ENCODE measurements around the gene SDK1. TPM values are rescaled to one million over a fixed set of nuclear protein-coding genes. Genes with fewer than 3 reads are reported as not detected.
"Not testable (repeated sequence)": the region's sequence is repeated elsewhere in the genome, so short reads cannot be mapped to it uniquely, and the experiment has no call there.

Gene SDK1
- total RNA-seq, 2 experiments from 2014 or later, result 0.20 to 0.25 TPM

- H3K27me3 Mint-ChIP-seq, result no peaks in the 10 kb centered on the region
- POLR2A ChIA-PET, result no interaction called here
These were observed 911.3 kb downstream of the SDK1 start for GRCh38 chr7:4212376-4212775.

GRCh38 chr7:4214291-4215155 is 913.5 kb downstream of the SDK1 start:
- POLR2A ChIA-PET, result no interaction called here
- H3K4me3 Mint-ChIP-seq, result no peak overlapping the region
- H3K4me1 Mint-ChIP-seq, result no peaks in the 10 kb centered on the region
- no peak for ATAC-seq (ENCODE audit: low read depth)
- no peak for DNase-seq
- H3K27me3 Mint-ChIP-seq, result no peaks in the 10 kb centered on the region
- H3K36me3 Mint-ChIP-seq, result no peaks in the 10 kb centered on the region
- H3K27ac Mint-ChIP-seq, result no peak overlapping the region
- no peaks in the 10 kb centered on the region for H3K9me3 Mint-ChIP-seq

More at GRCh38 chr7:4212376-4212775, 911.3 kb downstream of the SDK1 start:
- Mint-ChIP-seq H3K36me3 (no peaks in the 10 kb centered on the region), H3K27ac (no peak overlapping the region), H3K4me1 (no peaks in the 10 kb centered on the region), H3K9me3 (no peaks in the 10 kb centered on the region), H3K4me3 (no peak overlapping the region)
- ATAC-seq (ENCODE audit: low read depth) (no peak), DNase-seq (no peak)

- Mint-ChIP-seq H3K4me3 (no peak overlapping the region), H3K27ac (no peak overlapping the region), H3K27me3 (no peaks in the 10 kb centered on the region), H3K36me3 (no peaks in the 10 kb centered on the region), H3K4me1 (no peaks in the 10 kb centered on the region), H3K9me3 (no peaks in the 10 kb centered on the region)
- no peak for DNase-seq
- ATAC-seq (ENCODE audit: low read depth), result no peak
- POLR2A ChIA-PET, result no interaction called here
These were observed 914.2 kb downstream of the SDK1 start for GRCh38 chr7:4215176-4215720.

- Mint-ChIP-seq H3K4me1 (no peaks in the 10 kb centered on the region), H3K36me3 (no peaks in the 10 kb centered on the region), H3K27me3 (no peaks in the 10 kb centered on the region), H3K4me3 (no peak overlapping the region), H3K27ac (no peak overlapping the region), H3K9me3 (no peaks in the 10 kb centered on the region)
- DNase-seq (no peak), ATAC-seq (ENCODE audit: low read depth) (no peak)
- POLR2A ChIA-PET, result no interaction called here
These were observed 915.0 kb downstream of the SDK1 start for GRCh38 chr7:4216016-4216415.

- H3K27ac Mint-ChIP-seq; H3K4me1 Mint-ChIP-seq; POLR2A ChIA-PET; H3K4me3 Mint-ChIP-seq; H3K27me3 Mint-ChIP-seq; ATAC-seq (ENCODE audit: low read depth); DNase-seq; H3K36me3 Mint-ChIP-seq; H3K9me3 Mint-ChIP-seq: not testable (repeated sequence)
These were observed 916.1 kb downstream of the SDK1 start for GRCh38 chr7:4217126-4217660.

GRCh38 chr7:4218481-4218880 is 917.4 kb downstream of the SDK1 start:
- POLR2A ChIA-PET, result interaction anchor here (0.5 kb wide), 1 partner anchor 233 kb away, joined by 3 read pairs; no protein-coding TSS in a partner anchor
- Mint-ChIP-seq H3K9me3 (no peaks in the 10 kb centered on the region), H3K27me3 (no peaks in the 10 kb centered on the region), H3K27ac (no peak overlapping the region), H3K36me3 (no peaks in the 10 kb centered on the region), H3K4me1 (no peaks in the 10 kb centered on the region), H3K4me3 (no peak overlapping the region)
- DNase-seq, result no peak
- no peak for ATAC-seq (ENCODE audit: low read depth)

GRCh38 chr7:4220011-4220410 is 919.0 kb downstream of the SDK1 start:
- H3K4me1 Mint-ChIP-seq, result no peaks in the 10 kb centered on the region
- H3K4me3 Mint-ChIP-seq, result no peak overlapping the region
- ATAC-seq (ENCODE audit: low read depth), result no peak
- no peaks in the 10 kb centered on the region for H3K9me3 Mint-ChIP-seq
- H3K27ac Mint-ChIP-seq, result no peak overlapping the region
- POLR2A ChIA-PET, result no interaction called here
- no peaks in the 10 kb centered on the region for H3K27me3 Mint-ChIP-seq
- no peaks in the 10 kb centered on the region for H3K36me3 Mint-ChIP-seq
- DNase-seq, result no peak

- Mint-ChIP-seq H3K36me3 (no peaks in the 10 kb centered on the region), H3K4me3 (no peak overlapping the region), H3K4me1 (no peaks in the 10 kb centered on the region), H3K9me3 (no peaks in the 10 kb centered on the region), H3K27ac (no peak overlapping the region), H3K27me3 (no peaks in the 10 kb centered on the region)
- ATAC-seq (ENCODE audit: low read depth) (no peak), DNase-seq (no peak)
- POLR2A ChIA-PET, result no interaction called here
These were observed 920.0 kb downstream of the SDK1 start for GRCh38 chr7:4221043-4221442.

GRCh38 chr7:4222676-4223075 is 921.6 kb downstream of the SDK1 start:
- no peaks in the 10 kb centered on the region for H3K27me3 Mint-ChIP-seq
- ATAC-seq (ENCODE audit: low read depth) (no peak), DNase-seq (no peak)
- no peaks in the 10 kb centered on the region for H3K36me3 Mint-ChIP-seq
- H3K27ac Mint-ChIP-seq, result no peak overlapping the region
- no peaks in the 10 kb centered on the region for H3K9me3 Mint-ChIP-seq
- no peak overlapping the region for H3K4me3 Mint-ChIP-seq
- POLR2A ChIA-PET, result no interaction called here
- no peaks in the 10 kb centered on the region for H3K4me1 Mint-ChIP-seq

- Mint-ChIP-seq H3K27ac (no peak overlapping the region), H3K9me3 (no peaks in the 10 kb centered on the region), H3K4me1 (no peaks in the 10 kb centered on the region), H3K4me3 (no peak overlapping the region), H3K27me3 (no peaks in the 10 kb centered on the region), H3K36me3 (no peaks in the 10 kb centered on the region)
- no peak for ATAC-seq (ENCODE audit: low read depth)
- no peak for DNase-seq
- POLR2A ChIA-PET, result no interaction called here
These were observed 924.3 kb downstream of the SDK1 start for GRCh38 chr7:4225361-4225771.

GRCh38 chr7:4225881-4226523 is 925.0 kb downstream of the SDK1 start:
- no peak for DNase-seq

GRCh38 chr7:4226524-4226882 is 925.5 kb downstream of the SDK1 start:
- Mint-ChIP-seq H3K4me3 (no peak overlapping the region), H3K9me3 (no peaks in the 10 kb centered on the region), H3K27ac (no peak overlapping the region), H3K27me3 (peaks cover 2% of the 10 kb centered on the region), H3K36me3 (no peaks in the 10 kb centered on the region), H3K4me1 (no peaks in the 10 kb centered on the region)
- POLR2A ChIA-PET, result no interaction called here
- DNase-seq (no peak), ATAC-seq (ENCODE audit: low read depth) (no peak)

More at GRCh38 chr7:4225881-4226523, 925.0 kb downstream of the SDK1 start:
- no peaks in the 10 kb centered on the region for H3K4me1 Mint-ChIP-seq
- POLR2A ChIA-PET, result no interaction called here
- no peaks in the 10 kb centered on the region for H3K36me3 Mint-ChIP-seq
- ATAC-seq (ENCODE audit: low read depth), result no peak
- no peak overlapping the region for H3K27ac Mint-ChIP-seq
- no peak overlapping the region for H3K4me3 Mint-ChIP-seq
- no peaks in the 10 kb centered on the region for H3K9me3 Mint-ChIP-seq
- H3K27me3 Mint-ChIP-seq, result no peaks in the 10 kb centered on the region

- no peak for DNase-seq
- no peak for ATAC-seq (ENCODE audit: low read depth)
- H3K27me3 Mint-ChIP-seq, result peaks cover 2% of the 10 kb centered on the region
- POLR2A ChIA-PET, result interaction anchor here (0.6 kb wide), 1 partner anchor 255 kb away, joined by 3 read pairs; no protein-coding TSS in a partner anchor
- H3K4me1 Mint-ChIP-seq, result no peaks in the 10 kb centered on the region
- H3K27ac Mint-ChIP-seq, result no peak overlapping the region
- no peak overlapping the region for H3K4me3 Mint-ChIP-seq
- H3K9me3 Mint-ChIP-seq, result no peaks in the 10 kb centered on the region
- H3K36me3 Mint-ChIP-seq, result no peaks in the 10 kb centered on the region
These were observed 926.3 kb downstream of the SDK1 start for GRCh38 chr7:4227105-4228010.

Data from activated naive CD8-positive, alpha-beta T cell treated with anti-CD3 and anti-CD28 coated beads, Interleukin-2, amount 10 ng/mL, durations not matched to agents 7 days and 5 days (primary cell).